Smooth muscle cell (in vitro differentiated cells): ENCODE data around the gene ADCY4. TPM values are rescaled to one million over a fixed set of nuclear protein-coding genes. Genes with fewer than 3 reads are reported as not detected.

Source experiments
- DNase-seq: peaks from one replicate; lab custom pipeline; 2025; ENCODE audit not compliant: unreplicated experiment; lab: John Stamatoyannopoulos, UW
- H2AFZ ChIP-seq: fragments of 200-600 bp; sonication (generic); 2 replicates; pipeline ENCODE4 v1.6.0; 2016; ENCODE audit warnings: antibody characterized with exemption, low read depth, mild to moderate bottlenecking
- H3F3A ChIP-seq: fragments of 200-600 bp; sonication (generic); 2 replicates; pipeline ENCODE4 v1.6.0; 2017; ENCODE audit warnings: antibody characterized with exemption, low read depth
- H3K27ac ChIP-seq: fragments of 200-600 bp; sonication (generic); 2 replicates; pipeline ENCODE4 v1.5.1; 2016; ENCODE audit warnings: low read depth, mild to moderate bottlenecking
- H3K27me3 ChIP-seq: fragments of 200-600 bp; sonication (generic); 2 replicates; pipeline ENCODE4 v1.6.1; 2016; ENCODE audit warnings: low read depth, mild to moderate bottlenecking
- H3K36me3 ChIP-seq: fragments of 200-600 bp; sonication (generic); 2 replicates; pipeline ENCODE4 v1.5.1; 2016; ENCODE audit warnings: low read depth
- H3K4me1 ChIP-seq: fragments of 200-600 bp; sonication (generic); 2 replicates; pipeline ENCODE4 v1.5.1; 2016; ENCODE audit warnings: low read depth
- H3K4me2 ChIP-seq: fragments of 200-600 bp; sonication (generic); 2 replicates; pipeline ENCODE4 v1.6.0; 2016; ENCODE audit warnings: mild to moderate bottlenecking
- H3K4me3 ChIP-seq: fragments of 200-600 bp; sonication (generic); 2 replicates; pipeline ENCODE4 v1.5.1; 2016; ENCODE audit warnings: mild to moderate bottlenecking
- H3K79me2 ChIP-seq: fragments of 200-600 bp; sonication (generic); 2 replicates; pipeline ENCODE4 v1.6.0; 2016; ENCODE audit warnings: low read depth, mild to moderate bottlenecking
- H3K9ac ChIP-seq: fragments of 200-600 bp; sonication (generic); 2 replicates; pipeline ENCODE4 v1.6.0; 2016; ENCODE audit warnings: low read depth
- H3K9me3 ChIP-seq: fragments of 200-600 bp; sonication (generic); replicated peaks from 2 replicates; pipeline ENCODE4 v1.5.1; 2016; ENCODE audit warnings: low read depth
- H4K20me1 ChIP-seq: fragments of 200-600 bp; sonication (generic); 2 replicates; pipeline ENCODE4 v1.6.0; 2016; ENCODE audit warnings: low read depth
- WGBS: methylation state at CpG from one replicate; pipeline ENCODE4 v1.1.7; 2016; ENCODE audit warnings: low lambda C conversion rate; 5-methylcytosine and 5-hydroxymethylcytosine counted together
- polyA plus RNA-seq: library from polyadenylated mRNA; unstranded; fragments of >200 nt; fragmentation: Nextera tagmentation; extraction: Ambion mirVana; gene quantifications from 2 replicates; pipeline ENCODE4 v1.2.1, GENCODE V29; 2016
- total RNA-seq: library from RNA; depleted of rRNA; stranded (reverse); fragments of >200 nt; gene quantifications from 2 replicates; pipeline ENCODE4 v1.2.3, GENCODE V29; 2014
- TF ChIP-seq, protein P1 (sequence below): fragments of 200-600 bp; sonication (generic); IDR thresholded peaks from 2 replicates; pipeline ENCODE4 v1.5.1; 2017; ENCODE audit warnings: borderline replicate concordance, mild to moderate bottlenecking, antibody characterized with exemption; ENCODE audit not compliant: insufficient read depth, poor library complexity, severe bottlenecking

The ADCY4 gene
- total RNA-seq = 0.13 and 0.45 TPM in 2 replicates
- 0.66 TPM in 1 of 2 replicates, not detected in the other for polyA plus RNA-seq

DNA sequence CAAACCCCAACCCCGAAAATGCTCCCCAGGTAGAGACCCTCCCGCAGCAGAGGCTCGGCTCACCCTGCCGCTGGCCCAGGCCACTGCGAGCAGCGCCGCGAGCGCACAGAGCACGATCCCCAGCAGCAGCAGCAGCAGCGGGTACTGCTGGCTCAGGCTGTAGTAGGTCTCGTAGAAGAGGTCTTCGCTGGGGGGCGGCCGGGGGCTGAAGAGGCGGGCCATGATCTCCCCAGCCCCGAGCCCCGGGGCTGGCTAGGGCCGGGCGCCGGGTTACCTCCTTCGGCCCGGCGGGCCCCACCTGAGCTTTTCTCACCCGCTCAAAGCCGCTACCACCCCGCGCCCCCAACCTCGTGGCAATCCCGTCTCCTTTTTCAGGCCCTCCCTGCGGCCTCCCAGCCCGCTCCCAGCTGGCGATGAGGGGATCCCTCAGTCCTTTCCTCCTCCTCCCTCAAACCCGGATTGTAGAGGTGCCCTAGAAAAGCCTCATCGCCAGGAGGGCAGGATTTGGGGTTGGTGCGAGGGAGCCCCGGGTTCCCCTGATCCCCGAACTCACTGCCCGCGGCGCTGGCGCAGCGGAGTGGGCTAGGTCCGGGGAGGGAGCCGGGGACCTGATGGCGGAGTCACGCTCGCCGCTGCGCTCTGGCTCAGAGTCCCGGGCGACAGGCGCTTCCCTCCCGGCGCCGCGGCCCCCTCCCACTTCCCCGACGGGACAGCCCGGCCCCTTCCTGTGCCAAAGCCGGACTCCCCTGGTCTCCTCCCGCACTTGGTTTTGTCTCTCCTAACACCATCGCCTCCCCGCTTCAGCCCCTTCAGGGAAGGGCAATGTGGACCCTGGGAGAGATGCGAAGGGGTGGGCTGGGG, at the start of gene ADCY4:
TSS of gene ADCY4 (minus strand) at position 641 of the 861 bp plus-strand sequence. CDS start at position 222, 419 bp downstream.
- 3% methylated on average over 60 of the region's 65 CpGs for WGBS
- Histone ChIP-seq H3K4me2 (peak within 1 kb of the TSS; percentile 73), H3K36me3 (no peaks in the 10 kb centered on the region), H3F3A (no peaks in the 10 kb centered on the region), H3K27ac (no peak within 1 kb of the TSS), H3K4me3 (peak within 1 kb of the TSS; percentile 35), H3K9ac (no peak within 1 kb of the TSS), H3K4me1 (peaks cover 10% of the 10 kb centered on the region), H2AFZ (no peak within 1 kb of the TSS), H3K27me3 (peaks cover 74% of the 10 kb centered on the region), H3K9me3 (no peaks in the 10 kb centered on the region), H3K79me2 (no peaks in the 10 kb centered on the region), H4K20me1 (no peaks in the 10 kb centered on the region)
- DNase-seq = no peak
- TF ChIP-seq, protein P1, sequence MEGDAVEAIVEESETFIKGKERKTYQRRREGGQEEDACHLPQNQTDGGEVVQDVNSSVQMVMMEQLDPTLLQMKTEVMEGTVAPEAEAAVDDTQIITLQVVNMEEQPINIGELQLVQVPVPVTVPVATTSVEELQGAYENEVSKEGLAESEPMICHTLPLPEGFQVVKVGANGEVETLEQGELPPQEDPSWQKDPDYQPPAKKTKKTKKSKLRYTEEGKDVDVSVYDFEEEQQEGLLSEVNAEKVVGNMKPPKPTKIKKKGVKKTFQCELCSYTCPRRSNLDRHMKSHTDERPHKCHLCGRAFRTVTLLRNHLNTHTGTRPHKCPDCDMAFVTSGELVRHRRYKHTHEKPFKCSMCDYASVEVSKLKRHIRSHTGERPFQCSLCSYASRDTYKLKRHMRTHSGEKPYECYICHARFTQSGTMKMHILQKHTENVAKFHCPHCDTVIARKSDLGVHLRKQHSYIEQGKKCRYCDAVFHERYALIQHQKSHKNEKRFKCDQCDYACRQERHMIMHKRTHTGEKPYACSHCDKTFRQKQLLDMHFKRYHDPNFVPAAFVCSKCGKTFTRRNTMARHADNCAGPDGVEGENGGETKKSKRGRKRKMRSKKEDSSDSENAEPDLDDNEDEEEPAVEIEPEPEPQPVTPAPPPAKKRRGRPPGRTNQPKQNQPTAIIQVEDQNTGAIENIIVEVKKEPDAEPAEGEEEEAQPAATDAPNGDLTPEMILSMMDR = no peak

DNA sequence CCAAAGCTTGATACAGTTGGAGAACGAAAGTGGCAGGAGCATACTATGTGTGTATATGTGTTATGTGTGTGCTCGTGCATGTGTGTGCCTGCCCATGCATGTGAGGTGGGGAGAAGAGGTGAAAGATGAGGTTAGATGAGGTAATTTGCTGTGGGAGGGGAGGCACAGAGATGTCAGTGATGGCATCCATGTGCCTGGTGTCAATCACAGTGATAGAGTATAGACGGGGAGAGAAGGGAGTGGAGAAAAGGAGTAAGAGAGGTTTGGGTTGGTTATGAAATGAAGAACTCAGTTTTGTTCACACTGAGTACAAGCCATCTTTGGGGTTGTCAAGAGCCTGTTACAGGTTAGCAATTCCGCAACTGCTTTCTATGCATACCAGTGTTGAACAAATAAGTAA, 49.3 kb upstream of the ADCY4 start:
- peaks cover 7% of the 10 kb centered on the region for H3F3A ChIP-seq
- no peaks in the 10 kb centered on the region for H3K9me3 ChIP-seq
- no peaks in the 10 kb centered on the region for H3K27me3 ChIP-seq

DNA sequence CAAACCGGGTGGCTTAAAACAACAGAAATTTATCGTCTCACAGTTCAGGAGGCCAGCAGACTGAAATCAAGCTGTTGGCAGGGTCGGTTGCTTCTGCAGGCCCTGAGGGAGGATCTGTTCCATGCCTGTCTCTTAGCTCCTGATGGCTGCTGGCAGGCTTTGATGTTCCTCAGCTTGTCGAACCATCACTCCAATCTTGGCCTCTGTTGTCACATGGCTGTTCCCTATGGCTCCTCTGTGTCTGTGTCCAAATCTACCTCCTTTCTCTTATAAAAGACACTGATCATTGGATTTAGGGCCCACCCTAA, 47.1 kb upstream of the ADCY4 start:
- no peak overlapping the region for H3K4me2 ChIP-seq
- H3K4me1 ChIP-seq = no peaks in the 10 kb centered on the region
- no peak overlapping the region for H3K27ac ChIP-seq
- H2AFZ ChIP-seq = no peak overlapping the region
- 72% methylated on average over 4 of the region's 4 CpGs for WGBS
- no peaks in the 10 kb centered on the region for H4K20me1 ChIP-seq
- TF ChIP-seq, protein P1 = no peak
- H3K79me2 ChIP-seq = no peaks in the 10 kb centered on the region
- H3K36me3 ChIP-seq = no peaks in the 10 kb centered on the region
- no peaks in the 10 kb centered on the region for H3F3A ChIP-seq
- no peak for DNase-seq
- no peaks in the 10 kb centered on the region for H3K9me3 ChIP-seq
- H3K9ac ChIP-seq = no peak overlapping the region
- no peak overlapping the region for H3K4me3 ChIP-seq
- no peaks in the 10 kb centered on the region for H3K27me3 ChIP-seq

More for the DNA sequence above, 49.3 kb upstream of the ADCY4 start:
- Histone ChIP-seq H2AFZ (no peak overlapping the region), H3K9ac (no peak overlapping the region), H3K79me2 (no peaks in the 10 kb centered on the region), H4K20me1 (no peaks in the 10 kb centered on the region), H3K4me3 (no peak overlapping the region), H3K4me2 (no peak overlapping the region), H3K27ac (no peak overlapping the region), H3K4me1 (no peaks in the 10 kb centered on the region), H3K36me3 (no peaks in the 10 kb centered on the region)
- TF ChIP-seq, protein P1 = no peak
- no peak for DNase-seq
- WGBS = 96% methylated on average over 4 of the region's 4 CpGs
